GM19023 (cell line): ENCODE measurements around the gene NEURL2.
"Not testable (repeated sequence)": the region's sequence is repeated elsewhere in the genome, so short reads cannot be mapped to it uniquely, and the experiment has no call there.

Source experiments
- ATAC-seq: cut with Tn5 transposase; IDR thresholded peaks from one replicate; pipeline ENCODE4 v1.9.1; 2021; ENCODE audit warnings: mild to moderate bottlenecking, moderate library complexity; ENCODE audit not compliant: unreplicated experiment

NEURL2 gene, protein sequence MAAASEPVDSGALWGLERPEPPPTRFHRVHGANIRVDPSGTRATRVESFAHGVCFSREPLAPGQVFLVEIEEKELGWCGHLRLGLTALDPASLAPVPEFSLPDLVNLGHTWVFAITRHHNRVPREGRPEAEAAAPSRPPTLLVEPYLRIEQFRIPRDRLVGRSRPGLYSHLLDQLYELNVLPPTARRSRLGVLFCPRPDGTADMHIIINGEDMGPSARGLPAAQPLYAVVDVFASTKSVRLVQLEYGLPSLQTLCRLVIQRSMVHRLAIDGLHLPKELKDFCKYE

DNA sequence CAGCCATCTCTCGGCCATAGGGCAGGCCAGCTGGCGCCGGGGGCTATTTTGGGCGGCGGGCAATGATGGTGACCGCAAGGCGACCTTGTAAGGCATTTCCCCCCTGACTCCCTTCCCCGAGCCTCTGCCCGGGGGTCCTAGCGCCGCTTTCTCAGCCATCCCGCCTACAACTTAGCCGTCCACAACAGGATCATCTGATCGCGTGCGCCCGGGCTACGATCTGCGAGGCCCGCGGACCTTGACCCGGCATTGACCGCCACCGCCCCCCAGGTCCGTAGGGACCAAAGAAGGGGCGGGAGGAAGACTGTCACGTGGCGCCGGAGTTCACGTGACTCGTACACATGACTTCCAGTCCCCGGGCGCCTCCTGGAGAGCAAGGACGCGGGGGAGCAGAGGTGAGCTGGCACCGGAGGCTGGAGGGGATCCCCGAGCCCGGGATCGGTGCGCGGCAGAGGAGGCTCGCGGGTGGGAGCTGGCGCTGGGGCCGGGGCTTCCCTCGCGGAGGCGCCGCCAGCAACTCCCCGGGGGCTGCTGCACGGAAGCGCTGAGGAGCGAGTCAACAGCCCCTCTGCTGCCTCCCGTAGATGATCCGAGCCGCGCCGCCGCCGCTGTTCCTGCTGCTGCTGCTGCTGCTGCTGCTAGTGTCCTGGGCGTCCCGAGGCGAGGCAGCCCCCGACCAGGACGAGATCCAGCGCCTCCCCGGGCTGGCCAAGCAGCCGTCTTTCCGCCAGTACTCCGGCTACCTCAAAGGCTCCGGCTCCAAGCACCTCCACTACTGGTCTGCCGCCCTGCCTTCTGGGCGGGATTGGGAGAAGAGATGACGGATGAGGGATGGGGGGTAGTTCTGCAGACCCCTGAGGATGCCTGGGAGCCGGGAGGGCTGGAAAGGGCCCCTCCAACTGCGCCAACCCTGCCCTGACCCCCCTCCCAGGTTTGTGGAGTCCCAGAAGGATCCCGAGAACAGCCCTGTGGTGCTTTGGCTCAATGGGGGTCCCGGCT, at the start of gene NEURL2, which contains the start of gene CTSA:
Gene NEURL2, minus strand, starts transcription at position 224 of the 999 bp plus-strand sequence. Its CDS starts 217 bp downstream, at position 7.
Gene CTSA, plus strand, starts transcription at position 351 of the 999 bp plus-strand sequence. Its CDS starts 234 bp downstream, at position 585.
- ATAC-seq = peak; percentile 76

DNA sequence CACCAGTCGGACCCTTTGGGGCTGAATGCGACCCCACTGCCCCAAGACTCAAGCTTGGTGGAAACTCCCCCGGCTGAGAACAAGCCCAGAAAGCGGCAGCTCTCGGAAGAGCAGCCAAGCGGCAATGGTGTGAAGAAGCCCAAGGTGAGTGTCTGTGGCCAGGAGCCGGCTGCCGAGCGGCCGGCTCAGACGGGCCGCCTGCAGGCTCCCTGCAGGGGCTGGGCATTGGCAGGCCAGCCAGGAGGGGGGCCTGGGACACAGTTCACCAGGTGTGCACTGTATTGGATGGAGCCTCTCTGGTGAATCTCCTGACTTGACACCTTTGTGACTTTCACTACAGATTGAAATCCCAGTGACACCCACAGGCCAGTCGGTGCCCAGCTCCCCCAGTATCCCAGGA, 49.5 kb upstream of the NEURL2 start:
- no peak for ATAC-seq

GRCh38 chr20:45940053-45940452, 49.0 kb upstream of the NEURL2 start:
- no peak for ATAC-seq

- no peak for ATAC-seq
Measured at GRCh38 chr20:45938727-45939438, 47.9 kb upstream of the NEURL2 start.

DNA sequence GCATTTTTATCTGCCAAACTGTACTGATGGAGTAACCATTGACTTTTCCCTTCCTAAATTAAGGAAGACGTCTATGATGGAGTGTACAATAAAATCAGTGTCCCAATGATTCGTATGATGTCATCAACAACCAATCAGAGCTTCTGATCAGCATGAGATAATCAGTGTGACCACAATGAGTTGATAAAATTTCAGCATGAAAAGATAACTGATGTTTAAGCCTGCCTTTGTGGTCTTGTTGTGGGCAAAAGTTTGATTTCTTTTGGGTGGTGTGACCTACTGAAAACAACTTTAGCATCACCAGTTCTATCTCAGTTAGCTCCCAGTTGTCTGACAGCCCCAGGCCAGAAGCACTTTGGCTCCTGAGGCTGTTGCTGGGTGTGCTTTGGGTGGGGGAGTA, 46.8 kb upstream of the NEURL2 start:
- ATAC-seq = no peak

DNA sequence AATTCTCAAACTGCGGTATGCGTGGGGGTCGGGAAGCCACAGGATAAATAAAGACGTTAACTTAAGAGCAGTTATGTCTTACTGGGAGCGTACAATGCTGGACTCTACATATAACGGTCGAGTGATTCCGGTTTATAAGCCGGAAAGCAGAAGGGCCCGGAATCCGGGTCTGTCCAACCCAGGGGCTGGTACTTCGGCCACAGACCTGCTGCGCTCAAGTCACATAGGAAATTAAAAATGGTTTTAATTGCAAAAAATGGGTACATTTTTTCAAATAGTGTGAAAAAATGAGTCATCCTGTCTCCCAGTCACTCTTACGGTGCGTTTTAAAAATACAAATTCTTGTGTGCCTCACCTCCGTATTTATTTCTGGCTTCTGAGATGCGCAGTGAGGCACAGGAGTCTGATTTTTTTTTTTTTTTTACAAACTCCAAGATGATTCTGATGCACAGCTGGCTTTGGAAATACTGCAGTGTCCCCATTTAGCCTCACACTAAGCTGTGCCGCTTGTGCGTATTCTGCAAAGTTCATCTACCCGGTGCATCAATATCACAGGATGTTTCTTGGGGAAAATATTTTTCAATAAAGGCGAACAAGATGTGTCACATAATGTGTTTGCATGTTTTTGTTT, 44.5 kb upstream of the NEURL2 start:
- peak; percentile 10 for ATAC-seq

- peak; percentile 77 for ATAC-seq
Measured at GRCh38 chr20:45934586-45935415, 43.8 kb upstream of the NEURL2 start, which contains the start of gene PCIF1. Gene PCIF1 (plus strand): TSS chr20:45934683. CDS start chr20:45939000, 4,317 bp downstream.

- ATAC-seq = peak; percentile 22
Measured at GRCh38 chr20:45934046-45934585, 43.1 kb upstream of the NEURL2 start.

DNA sequence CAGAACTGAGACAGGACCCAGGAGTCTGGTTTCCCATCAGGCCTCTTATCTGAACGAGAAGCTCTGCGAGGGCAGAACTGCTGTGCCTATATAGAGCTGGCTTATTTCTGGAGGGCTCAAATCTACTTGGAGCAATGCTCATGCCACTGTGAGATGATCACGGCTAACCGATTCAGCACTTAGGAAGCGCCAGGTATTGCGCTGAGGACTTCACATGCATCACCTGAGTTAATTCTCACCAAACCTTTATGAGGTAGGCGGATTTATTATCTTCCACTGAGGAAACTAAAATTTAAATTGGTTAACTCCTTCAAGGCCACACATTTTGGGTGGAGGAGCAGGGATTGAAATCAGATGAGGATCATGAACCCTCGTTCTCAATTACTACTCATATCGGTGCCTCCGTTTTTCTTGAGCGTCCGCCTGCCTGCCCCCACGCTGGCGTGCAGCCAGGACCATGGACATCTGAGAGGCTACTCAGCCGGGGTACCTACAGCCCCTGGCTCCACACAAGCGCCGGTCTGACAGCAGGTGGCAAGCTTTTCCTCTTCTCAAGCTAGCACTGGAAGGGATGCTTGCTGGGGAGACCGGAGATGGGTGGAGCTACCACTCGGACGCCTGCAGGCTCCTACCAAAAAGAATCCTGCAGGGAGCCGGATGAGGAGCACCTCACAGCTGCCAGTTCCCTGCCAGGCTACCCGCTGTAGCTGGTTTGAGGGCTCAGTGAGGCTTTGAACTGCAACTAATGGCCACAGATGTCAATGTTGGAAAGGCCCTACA, 42.4 kb upstream of the NEURL2 start:
- no peak for ATAC-seq

DNA sequence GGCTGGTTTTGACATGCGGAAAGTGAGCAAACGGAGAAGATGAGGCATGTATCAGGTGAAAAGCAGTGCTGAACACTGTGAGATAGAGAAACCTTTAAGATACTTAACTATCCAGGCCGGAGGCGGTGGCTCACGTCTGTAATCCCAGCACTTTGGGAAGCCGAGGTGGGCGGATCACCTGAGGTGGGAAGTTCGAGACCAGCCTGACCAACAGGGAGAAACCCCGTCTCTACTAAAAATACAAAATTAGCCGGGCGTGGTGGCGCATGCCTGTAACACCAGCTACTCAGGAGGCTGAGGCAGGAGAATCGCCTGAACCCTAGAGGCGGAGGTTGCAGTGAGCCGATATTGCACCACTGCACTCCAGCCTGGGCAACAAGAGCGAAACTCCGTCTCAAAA, 40.7 kb upstream of the NEURL2 start:
- ATAC-seq = not testable (repeated sequence)

GRCh38 chr20:45927071-45927878, 36.3 kb upstream of the NEURL2 start:
- ATAC-seq = no peak

- no peak for ATAC-seq
Measured at GRCh38 chr20:45926731-45927070, 35.7 kb upstream of the NEURL2 start.

- ATAC-seq = no peak
Measured at GRCh38 chr20:45925821-45926506, 35.0 kb upstream of the NEURL2 start.

GRCh38 chr20:45924391-45925261, 33.6 kb upstream of the NEURL2 start:
- no peak for ATAC-seq

GRCh38 chr20:45921337-45922189, 30.6 kb upstream of the NEURL2 start:
- no peak for ATAC-seq
